ENCODE measurements around the gene PRICKLE2. TPM values are rescaled to one million over a fixed set of nuclear protein-coding genes. Genes with fewer than 3 reads are reported as not detected.
A peak's percentile ranks its signal among the peaks of the same experiment; 100 is the strongest.

PRICKLE2 gene
- polyA plus RNA-seq, 2 of the 4 experiments (the other 2 are of a cell fraction): 5.3 to 6.3 TPM

DNA sequence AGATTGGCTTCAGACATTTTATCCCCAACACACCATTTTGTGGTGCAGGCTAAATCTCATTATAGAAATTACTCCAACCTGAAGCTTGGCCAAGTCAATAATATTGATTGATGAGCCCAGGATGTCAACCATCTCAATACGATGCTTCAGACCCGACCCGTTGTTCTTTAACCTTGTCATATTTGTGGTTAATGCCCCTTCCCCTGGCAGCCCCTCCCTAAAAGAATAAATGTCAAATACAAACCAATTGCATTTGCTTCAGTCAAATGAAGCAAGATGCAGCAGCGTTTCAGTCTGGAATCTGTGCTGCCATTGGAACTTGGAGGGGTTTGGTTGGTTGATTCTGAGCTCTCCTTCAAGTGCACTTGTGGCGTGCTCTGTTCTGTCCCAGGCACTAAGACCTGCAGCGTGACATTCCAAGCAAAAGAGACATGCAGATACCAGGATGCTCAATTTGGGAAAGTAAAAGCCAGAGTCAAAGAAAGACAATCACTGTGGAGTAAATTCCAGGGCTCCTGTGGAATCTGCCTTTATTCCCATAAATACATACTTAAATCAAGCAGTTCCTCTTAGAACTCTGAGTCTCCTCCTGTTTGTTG lies 178.2 kb downstream of the PRICKLE2 start:
- Histone ChIP-seq H3K4me2 (no peak overlapping the region), H3K4me3 (no peak overlapping the region), H3K4me1 (peaks cover 34% of the 10 kb centered on the region), H3K9me3 (no peaks in the 10 kb centered on the region), H3K27ac (peak overlapping the region in 1 of 2 experiments; percentile 78; a peak in 3 of 6 replicates)
- DNase-seq (ENCODE audit: low read depth in 1 of 2, low spot score in 1 of 2): no peak
- WGBS (ENCODE audit: missing lambda C conversion rate): 89% methylated on average over 6 of the region's 6 CpGs
- TF ChIP-seq KDM1A (IDR thresholded peaks at IDR 0.05; ENCODE audit: low read depth) (no peak), HOXA7 (CRISPR knock-in tag; IDR thresholded peaks at IDR 0.05) (no peak), NR3C1 (IDR thresholded peaks at IDR 0.05) (no peak), SREBF2 (IDR thresholded peaks at IDR 0.05) (no peak), CBX8 (IDR thresholded peaks at IDR 0.05) (no peak), SMC3 (IDR thresholded peaks at IDR 0.05) (no peak), NFE2L2 (conservative IDR thresholded peaks at IDR 0.05; ENCODE audit: low read length) (no peak)
- TF ChIP-seq, protein P1, sequence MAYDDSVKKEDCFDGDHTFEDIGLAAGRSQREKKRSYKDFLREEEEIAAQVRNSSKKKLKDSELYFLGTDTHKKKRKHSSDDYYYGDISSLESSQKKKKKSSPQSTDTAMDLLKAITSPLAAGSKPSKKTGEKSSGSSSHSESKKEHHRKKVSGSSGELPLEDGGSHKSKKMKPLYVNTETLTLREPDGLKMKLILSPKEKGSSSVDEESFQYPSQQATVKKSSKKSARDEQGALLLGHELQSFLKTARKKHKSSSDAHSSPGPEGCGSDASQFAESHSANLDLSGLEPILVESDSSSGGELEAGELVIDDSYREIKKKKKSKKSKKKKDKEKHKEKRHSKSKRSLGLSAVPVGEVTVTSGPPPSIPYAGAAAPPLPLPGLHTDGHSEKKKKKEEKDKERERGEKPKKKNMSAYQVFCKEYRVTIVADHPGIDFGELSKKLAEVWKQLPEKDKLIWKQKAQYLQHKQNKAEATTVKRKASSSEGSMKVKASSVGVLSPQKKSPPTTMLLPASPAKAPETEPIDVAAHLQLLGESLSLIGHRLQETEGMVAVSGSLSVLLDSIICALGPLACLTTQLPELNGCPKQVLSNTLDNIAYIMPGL (CRISPR knock-in tag; IDR thresholded peaks at IDR 0.05; ENCODE audit: borderline replicate concordance): no peak
- ChIA-PET POLR2A (no interaction called here), CTCF (interaction anchor here (1.0 to 3.0 kb wide), 2 partner anchors 16 to 24 kb away, joined by 3 to 12 read pairs; partner anchors contain the start of gene PSMD6)
- no peak for ATAC-seq
- FAIRE-seq: no peak

DNA sequence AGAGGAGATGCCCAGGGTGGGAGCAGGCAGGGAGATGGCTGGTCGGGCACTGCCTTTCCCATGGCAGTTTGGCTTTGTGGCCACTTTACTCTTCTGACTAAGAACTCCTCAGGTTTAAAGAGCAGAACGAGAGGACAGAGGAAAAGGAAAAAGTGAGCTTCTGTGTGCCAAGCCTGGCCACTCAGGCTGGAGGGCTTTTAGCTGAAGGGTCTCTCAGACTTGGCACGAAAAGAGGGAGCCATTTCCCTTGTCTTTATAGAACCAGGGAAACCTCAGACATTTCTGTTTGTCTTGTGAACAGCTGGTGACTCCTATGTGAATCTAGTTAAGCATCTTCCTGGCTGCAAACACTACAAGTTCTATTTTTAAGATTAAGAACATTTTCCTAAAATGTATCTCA lies 178.7 kb downstream of the PRICKLE2 start:
- FAIRE-seq: no peak
- no peak for ATAC-seq
- TF ChIP-seq NR3C1 (IDR thresholded peaks at IDR 0.05) (no peak), JUN (IDR thresholded peaks at IDR 0.05) (no peak), BHLHE40 (IDR thresholded peaks at IDR 0.05; ENCODE audit: low read depth, low read length) (no peak), HOXB13 (CRISPR knock-in tag; IDR thresholded peaks at IDR 0.05; ENCODE audit: low read depth) (no peak), FOSL2 (IDR thresholded peaks at IDR 0.05) (no peak), FOSL2 (CRISPR knock-in tag; IDR thresholded peaks at IDR 0.05) (no peak), FOXS1 (CRISPR knock-in tag; IDR thresholded peaks at IDR 0.05) (no peak), NPAS2 (CRISPR knock-in tag; IDR thresholded peaks at IDR 0.05; ENCODE audit: borderline replicate concordance) (no peak)
- TF ChIP-seq, protein P2, sequence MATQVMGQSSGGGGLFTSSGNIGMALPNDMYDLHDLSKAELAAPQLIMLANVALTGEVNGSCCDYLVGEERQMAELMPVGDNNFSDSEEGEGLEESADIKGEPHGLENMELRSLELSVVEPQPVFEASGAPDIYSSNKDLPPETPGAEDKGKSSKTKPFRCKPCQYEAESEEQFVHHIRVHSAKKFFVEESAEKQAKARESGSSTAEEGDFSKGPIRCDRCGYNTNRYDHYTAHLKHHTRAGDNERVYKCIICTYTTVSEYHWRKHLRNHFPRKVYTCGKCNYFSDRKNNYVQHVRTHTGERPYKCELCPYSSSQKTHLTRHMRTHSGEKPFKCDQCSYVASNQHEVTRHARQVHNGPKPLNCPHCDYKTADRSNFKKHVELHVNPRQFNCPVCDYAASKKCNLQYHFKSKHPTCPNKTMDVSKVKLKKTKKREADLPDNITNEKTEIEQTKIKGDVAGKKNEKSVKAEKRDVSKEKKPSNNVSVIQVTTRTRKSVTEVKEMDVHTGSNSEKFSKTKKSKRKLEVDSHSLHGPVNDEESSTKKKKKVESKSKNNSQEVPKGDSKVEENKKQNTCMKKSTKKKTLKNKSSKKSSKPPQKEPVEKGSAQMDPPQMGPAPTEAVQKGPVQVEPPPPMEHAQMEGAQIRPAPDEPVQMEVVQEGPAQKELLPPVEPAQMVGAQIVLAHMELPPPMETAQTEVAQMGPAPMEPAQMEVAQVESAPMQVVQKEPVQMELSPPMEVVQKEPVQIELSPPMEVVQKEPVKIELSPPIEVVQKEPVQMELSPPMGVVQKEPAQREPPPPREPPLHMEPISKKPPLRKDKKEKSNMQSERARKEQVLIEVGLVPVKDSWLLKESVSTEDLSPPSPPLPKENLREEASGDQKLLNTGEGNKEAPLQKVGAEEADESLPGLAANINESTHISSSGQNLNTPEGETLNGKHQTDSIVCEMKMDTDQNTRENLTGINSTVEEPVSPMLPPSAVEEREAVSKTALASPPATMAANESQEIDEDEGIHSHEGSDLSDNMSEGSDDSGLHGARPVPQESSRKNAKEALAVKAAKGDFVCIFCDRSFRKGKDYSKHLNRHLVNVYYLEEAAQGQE (IDR thresholded peaks at IDR 0.05): no peak
- TF ChIP-seq, protein P3, sequence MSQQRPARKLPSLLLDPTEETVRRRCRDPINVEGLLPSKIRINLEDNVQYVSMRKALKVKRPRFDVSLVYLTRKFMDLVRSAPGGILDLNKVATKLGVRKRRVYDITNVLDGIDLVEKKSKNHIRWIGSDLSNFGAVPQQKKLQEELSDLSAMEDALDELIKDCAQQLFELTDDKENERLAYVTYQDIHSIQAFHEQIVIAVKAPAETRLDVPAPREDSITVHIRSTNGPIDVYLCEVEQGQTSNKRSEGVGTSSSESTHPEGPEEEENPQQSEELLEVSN (IDR thresholded peaks at IDR 0.05; ENCODE audit: borderline replicate concordance, low read depth): no peak
- TF ChIP-seq, protein P4, sequence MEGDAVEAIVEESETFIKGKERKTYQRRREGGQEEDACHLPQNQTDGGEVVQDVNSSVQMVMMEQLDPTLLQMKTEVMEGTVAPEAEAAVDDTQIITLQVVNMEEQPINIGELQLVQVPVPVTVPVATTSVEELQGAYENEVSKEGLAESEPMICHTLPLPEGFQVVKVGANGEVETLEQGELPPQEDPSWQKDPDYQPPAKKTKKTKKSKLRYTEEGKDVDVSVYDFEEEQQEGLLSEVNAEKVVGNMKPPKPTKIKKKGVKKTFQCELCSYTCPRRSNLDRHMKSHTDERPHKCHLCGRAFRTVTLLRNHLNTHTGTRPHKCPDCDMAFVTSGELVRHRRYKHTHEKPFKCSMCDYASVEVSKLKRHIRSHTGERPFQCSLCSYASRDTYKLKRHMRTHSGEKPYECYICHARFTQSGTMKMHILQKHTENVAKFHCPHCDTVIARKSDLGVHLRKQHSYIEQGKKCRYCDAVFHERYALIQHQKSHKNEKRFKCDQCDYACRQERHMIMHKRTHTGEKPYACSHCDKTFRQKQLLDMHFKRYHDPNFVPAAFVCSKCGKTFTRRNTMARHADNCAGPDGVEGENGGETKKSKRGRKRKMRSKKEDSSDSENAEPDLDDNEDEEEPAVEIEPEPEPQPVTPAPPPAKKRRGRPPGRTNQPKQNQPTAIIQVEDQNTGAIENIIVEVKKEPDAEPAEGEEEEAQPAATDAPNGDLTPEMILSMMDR (IDR thresholded peaks at IDR 0.05): no peak
- Histone ChIP-seq H3K4me3 (no peak overlapping the region), H3K27ac (peak overlapping the region in 1 of 2 experiments; percentile 78; a peak in 2 of 6 replicates), H3K9me3 (no peaks in the 10 kb centered on the region), H3K4me2 (no peak overlapping the region), H3K4me1 (peaks cover 34% of the 10 kb centered on the region)
- DNase-seq (ENCODE audit: low read depth in 1 of 2, low spot score in 1 of 2): no peak
- POLR2A ChIA-PET: no interaction called here
- CTCF ChIA-PET: interaction anchor here (1.0 to 3.0 kb wide), 2 partner anchors 16 to 24 kb away, joined by 3 to 12 read pairs; partner anchors contain the start of gene PSMD6
- 86% methylated on average over 3 of the region's 3 CpGs for WGBS (ENCODE audit: missing lambda C conversion rate)
